Measurements from ENCODE around the gene LARGE2.
"Not testable (repeated sequence)": the region's sequence is repeated elsewhere in the genome, so short reads cannot be mapped to it uniquely, and the experiment has no call there.

LARGE2 gene

DNA sequence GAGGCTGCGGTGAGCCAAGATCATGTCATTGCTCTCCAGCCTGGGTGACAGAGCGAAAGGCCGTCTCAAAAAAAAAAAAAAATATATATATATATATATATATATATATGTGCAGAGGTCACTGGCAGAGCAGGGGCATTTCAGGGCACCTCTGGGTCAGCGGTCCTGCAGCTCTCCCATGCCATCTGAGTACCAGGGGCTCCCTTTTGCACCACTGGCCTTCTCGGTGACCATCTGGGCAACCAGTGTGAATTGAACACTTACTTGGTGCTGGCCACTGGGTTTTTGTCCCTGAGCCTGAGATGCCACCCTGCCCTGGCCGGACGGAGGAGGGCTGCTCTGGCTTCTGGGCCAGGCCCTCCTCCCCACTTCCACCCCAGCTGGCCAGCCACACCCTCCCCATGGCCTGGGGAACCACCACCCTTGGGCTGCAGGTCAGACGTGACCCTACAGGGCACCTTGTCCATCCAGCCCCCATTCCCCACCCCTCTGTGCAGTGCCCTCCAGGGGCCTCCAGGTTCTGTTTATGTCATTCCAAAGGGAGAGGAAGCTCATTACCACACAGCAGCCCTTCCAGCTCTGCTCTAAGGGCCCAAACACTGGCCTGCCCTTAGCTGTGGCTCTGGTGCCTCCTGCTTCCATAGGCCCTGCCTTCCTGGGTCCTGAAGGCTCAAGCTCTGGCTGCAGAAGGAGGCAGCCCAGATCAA, 26.8 kb upstream of the LARGE2 start:
- DNase-seq (ENCODE audit: low read depth in 1 of 2, low spot score in 1 of 2) = no peak

DNA sequence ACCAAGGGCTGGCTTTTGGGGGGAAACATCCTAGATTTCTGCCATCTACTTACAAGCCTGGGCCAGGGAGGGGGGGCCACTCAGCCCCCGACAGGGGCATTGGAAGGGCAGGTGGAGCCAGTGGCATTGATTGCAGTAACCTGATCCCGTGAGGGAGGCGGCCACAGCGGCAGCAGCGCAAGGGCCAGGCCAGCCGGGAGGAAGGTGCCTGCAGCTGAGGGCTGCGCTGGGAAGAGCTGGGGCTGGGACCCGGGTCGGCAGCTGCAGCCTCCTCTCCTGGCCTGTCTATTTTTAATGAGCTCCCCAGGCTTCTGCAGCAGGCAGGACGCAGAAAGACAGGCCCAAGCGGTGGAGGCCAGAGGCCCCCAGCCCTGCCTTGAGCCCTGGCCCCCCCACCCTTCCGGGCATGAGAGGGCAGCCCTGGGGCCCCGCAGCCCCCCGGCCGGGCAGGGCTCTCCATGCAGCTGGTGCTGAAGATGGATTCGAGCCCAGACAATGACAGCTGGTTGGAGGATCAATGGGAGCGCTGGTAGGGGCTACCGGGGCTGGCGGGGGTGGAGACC, 26.0 kb upstream of the LARGE2 start:
- DNase-seq (ENCODE audit: low read depth in 1 of 2, low spot score in 1 of 2) = no peak

DNA sequence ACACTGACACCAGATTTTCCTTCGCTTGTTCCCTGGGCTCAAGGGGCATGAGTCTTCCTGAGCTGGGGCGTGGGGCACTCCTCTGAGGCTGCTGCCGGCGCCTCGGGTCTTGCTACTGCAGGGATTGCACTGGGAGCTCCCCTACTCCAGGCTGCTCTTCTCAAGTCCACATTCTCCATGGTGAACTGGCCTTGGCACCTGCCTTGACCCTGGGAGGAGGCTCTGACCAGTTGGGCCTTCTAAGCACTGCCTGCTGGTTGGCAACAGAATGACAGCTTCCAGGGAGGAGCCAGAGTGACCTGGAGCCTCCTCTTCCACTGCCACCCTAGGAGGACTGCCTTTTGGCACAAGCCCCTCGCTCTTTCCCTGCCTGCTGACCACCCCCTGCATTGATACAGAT, 24.9 kb upstream of the LARGE2 start:
- no peak for DNase-seq (ENCODE audit: low read depth in 1 of 2, low spot score in 1 of 2)

DNA sequence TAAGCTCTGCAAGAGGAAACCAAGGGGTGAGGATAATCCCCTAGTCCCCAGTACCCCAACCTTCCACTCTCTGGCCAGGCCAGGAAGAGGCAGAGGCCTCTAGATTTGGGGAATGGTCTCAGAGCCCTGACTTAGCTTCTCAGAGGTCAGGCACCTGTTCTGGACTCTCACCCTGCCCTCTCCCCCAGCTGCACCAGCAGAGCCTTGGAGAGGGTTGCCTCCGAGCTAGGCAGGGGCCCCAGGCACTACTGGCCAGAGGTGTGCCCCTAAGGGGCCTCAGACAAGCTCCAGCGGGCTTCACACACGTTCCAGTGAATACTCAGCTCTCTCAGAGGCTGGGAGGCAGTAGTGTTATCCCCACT, 23.4 kb upstream of the LARGE2 start:
- no peak for DNase-seq (ENCODE audit: low read depth in 1 of 2, low spot score in 1 of 2)

DNA sequence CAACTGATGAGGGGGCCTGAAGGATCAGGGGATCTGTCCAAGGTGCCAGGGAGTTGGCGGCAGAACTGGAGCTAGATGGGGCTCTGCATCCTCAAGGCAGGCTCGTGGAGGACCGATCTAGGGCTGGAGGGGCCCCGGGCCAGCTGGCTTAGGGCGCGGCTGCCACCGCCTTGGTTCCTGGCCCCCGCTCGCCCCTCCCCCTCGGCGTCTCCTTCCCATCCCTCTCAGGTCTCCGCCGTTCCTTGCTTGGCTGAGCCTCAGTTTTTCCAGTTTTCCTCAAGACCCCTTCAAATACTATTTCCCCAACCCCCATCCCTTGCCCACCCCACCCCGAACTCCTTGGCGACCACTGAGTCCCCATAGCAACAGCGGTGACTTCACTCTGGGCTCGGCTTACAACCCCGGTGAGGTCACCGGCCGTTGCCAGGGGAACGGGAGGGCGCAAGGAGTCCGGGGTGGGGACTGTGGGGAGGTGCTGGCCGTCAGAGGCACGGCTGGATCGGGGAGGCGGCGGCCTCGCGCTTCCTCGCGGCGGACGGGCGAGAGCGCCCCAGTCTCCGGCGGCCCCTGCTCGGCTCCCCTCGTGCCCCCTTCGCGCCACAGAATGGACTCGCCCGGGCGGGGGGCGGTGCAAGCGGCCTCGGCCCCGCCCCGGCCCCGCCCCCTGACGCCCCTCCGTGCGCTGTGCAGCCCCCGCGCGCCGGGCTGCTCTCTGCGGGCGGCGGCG, 22.8 kb upstream of the LARGE2 start:
- peak in 1 of 2 donors; percentile 45 for DNase-seq (ENCODE audit: low read depth in 1 of 2, low spot score in 1 of 2)

DNA sequence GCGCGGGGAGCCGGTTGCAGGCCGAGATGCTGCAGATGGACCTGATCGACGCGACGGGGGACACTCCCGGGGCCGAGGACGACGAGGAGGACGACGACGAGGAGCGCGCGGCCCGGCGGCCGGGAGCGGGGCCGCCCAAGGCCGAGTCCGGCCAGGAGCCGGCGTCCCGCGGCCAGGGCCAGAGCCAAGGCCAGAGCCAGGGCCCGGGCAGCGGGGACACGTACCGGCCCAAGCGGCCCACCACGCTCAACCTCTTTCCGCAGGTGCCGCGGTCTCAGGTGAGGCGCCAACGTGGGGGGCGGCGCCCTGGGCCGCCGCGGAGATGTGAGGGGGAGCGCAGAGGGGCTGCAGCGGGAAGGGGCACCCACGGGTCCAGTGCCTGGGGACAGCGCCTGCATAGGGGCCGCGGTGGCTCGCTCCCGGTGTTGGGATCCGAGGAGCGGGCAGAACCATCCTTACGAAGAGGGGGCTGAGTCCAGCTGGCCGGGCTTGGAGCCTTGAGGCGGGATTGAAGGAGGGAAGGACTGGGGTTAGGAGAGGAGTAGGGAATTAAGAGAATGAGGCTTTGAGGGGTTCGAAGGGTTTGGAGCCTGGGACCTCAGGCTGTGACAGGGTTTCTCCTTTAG, 22.2 kb upstream of the LARGE2 start:
- not testable (repeated sequence) for DNase-seq (ENCODE audit: low read depth in 1 of 2, low spot score in 1 of 2)

DNA sequence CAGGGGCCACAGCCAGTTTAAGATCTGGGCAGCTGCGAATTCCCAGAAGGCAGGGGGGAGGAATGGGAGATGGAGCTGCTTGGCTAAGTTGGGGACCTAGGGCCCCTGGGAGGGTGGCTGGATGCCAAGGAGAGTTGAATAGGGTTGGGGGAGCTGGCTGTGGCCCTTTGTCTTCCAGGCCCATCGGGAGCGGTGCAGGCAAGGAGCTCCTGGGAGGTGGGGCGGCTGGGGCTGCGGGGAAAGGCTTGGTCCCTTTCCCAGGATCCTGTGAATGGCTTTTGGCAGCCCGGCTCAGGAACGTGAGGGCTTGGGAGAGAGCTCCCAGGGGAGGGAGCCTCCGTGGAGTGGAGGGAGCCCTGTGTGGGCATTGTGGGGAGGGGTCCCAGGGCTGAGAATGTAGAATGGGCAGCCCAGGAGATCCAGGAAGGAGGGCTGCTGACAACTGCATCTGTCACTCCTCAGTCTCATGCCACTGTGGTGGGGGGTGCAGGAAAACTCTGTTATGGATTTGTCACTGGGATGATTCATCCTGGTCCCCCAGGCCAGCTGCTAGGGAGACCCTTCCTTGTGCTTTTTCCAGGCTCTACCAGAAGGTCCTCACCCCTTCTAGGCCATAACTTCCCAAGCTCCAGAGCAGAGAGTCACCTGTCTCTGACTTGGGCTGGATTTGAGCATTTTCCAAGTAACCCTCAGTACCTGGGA, 21.4 kb upstream of the LARGE2 start:
- DNase-seq (ENCODE audit: low read depth in 1 of 2, low spot score in 1 of 2) = no peak

DNA sequence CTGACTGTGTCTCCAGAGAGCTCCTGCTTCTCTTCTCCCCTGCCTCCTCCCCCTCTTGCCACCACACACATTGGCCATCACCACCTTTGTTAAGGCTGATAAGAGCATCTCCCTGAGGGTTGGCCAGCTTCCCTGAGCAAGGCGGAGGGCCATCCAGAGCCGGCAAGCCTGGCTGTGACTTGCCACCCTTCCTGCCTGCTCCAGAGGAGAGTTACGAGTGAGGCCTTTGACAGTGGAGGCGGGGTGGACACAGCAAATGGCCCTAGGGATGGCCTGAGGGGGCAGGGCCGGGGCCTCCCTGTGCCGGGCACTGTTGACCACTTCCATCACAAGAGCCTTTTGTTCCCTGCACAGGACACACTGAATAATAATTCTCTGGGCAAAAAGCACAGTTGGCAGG, 20.8 kb upstream of the LARGE2 start:
- no peak for DNase-seq (ENCODE audit: low read depth in 1 of 2, low spot score in 1 of 2)

DNA sequence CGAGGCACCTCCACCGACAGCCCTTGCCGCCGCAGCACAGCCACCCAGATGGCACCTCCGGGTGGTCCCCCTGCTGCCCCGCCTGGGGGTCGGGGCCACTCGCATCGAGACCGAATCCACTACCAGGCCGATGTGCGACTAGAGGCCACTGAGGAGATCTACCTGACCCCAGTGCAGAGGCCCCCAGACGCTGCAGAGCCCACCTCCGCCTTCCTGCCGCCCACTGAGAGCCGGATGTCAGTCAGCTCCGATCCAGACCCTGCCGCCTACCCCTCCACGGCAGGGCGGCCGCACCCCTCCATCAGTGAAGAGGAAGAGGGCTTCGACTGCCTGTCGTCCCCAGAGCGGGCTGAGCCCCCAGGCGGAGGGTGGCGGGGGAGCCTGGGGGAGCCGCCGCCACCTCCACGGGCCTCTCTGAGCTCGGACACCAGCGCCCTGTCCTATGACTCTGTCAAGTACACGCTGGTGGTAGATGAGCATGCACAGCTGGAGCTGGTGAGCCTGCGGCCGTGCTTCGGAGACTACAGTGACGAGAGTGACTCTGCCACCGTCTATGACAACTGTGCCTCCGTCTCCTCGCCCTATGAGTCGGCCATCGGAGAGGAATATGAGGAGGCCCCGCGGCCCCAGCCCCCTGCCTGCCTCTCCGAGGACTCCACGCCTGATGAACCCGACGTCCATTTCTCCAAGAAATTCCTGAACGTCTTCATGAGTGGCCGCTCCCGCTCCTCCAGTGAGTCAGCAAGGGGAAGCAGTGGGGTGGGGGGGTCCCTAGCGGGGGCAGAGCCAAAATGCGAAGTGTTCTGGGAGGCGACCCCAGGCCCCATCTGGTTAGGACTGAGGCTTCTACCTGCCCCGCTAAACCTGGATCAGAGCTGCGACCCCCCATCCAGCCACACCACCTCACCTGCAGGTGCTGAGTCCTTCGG, 19.7 kb upstream of the LARGE2 start:
- DNase-seq (ENCODE audit: low read depth in 1 of 2, low spot score in 1 of 2) = no peak

DNA sequence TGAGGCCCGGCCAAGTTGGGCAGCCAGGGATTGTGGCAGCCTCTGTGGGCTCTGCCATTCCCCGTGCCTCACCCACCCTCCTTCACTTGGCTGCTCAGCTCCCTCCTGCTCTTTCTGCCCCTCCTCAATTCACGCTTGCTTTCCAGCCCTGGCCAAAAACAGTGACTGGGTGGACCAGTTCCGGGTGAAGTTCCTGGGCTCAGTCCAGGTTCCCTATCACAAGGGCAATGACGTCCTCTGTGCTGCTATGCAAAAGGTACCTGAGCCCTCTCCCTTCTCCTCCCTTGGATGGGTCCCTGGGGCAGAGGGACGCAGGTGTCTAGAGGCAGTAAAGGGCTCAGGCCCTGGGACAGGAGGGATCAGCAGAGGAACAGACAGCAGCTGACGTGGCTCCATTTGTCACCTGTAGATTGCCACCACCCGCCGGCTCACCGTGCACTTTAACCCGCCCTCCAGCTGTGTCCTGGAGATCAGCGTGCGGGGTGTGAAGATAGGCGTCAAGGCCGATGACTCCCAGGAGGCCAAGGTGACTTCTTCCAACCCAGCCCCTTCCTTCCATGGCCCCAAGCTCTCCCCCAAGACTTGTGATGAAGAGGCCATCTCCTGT, 18.0 kb upstream of the LARGE2 start:
- DNase-seq (ENCODE audit: low read depth in 1 of 2, low spot score in 1 of 2) = no peak

DNA sequence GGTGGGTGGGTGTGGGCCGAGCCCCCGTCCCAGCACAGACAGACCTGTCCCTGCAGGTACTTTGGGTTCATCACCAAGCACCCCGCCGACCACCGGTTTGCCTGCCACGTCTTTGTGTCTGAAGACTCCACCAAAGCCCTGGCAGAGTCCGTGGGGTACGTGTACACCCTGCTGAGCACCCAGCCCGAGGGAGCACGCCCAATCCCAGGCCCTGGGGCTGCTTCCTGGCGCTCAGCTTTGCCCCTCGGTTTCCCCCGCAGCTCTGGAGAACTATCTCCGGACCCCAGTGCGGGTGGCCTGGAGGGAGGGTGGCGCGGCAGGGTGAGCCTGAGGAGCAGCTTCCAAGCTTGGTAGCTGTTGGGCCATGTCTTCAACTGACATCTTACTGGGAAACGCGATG, 17.4 kb upstream of the LARGE2 start:
- DNase-seq (ENCODE audit: low read depth in 1 of 2, low spot score in 1 of 2) = no peak

DNA sequence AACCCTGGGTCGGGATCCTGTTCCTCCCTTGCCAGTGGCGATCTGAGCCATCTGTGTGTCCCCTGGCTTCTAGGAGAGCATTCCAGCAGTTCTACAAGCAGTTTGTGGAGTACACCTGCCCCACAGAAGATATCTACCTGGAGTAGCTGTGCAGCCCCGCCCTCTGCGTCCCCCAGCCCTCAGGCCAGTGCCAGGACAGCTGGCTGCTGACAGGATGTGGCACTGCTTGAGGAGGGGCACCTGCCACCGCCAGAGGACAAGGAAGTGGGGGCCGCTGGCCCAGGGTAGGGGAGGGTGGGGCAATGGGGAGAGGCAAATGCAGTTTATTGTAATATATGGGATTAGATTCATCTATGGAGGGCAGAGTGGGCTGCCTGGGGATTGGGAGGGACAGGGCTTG, 16.9 kb upstream of the LARGE2 start:
- DNase-seq (ENCODE audit: low read depth in 1 of 2, low spot score in 1 of 2) = not testable (repeated sequence)

DNA sequence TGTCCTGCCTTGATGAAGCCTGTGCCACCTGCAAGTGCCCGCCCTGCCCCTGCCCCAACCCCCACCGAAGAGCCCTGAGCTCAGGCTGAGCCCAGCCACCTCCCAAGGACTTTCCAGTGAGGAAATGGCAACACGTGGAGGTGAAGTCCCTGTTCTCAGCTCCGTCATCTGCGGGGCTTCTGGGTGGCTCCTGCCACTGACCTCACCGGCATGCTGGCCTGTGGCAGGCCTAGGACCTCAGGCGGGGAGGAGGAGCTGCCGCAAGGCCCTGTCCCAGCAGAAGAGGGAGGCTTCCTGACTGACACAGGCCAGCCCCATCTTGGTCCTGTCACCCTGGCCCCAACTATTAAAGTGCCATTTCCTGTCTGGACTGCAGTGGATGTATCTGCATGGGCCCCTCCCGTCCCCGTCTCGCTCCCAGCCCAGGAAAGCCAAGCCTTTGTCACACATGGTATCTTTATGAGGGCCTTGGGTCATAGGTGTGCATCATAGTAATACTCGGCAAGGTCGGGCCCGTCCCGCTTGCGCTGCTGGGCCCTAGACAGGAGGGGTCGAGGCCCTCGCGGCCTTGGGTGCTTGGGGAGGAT, 16.3 kb upstream of the LARGE2 start:
- DNase-seq (ENCODE audit: low read depth in 1 of 2, low spot score in 1 of 2) = no peak

DNA sequence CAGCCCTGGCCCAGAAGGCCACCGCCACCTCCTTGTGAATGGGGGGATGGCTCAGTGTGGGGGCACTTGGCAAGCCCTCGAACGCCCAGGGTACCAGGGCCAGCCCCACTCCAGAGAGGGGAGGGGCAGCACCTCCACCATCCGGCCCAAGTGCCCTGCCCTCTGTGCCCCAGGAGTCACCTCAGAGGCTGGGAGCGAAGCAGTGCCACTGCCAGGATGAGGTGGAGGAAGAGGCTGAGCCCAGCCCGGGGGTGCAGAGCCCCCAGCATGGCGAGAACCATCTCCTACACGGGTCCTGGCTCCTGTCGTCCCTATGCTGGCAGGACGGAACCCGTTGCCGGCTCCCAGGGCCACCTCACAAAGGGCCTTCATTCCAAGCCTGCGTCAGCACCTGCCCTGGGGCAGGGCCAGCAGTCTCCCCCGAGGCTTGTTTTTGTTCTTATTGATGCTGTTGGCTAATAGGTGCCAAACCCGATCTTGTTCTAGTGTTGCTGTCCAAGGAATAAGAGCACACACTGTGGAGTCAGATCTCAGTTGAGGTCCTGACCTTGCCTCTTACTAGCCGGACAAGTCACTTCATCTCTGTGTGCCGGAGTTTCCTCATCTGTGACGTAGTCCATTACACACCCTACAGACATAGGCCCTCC, 15.4 kb upstream of the LARGE2 start, which contains the start of gene FREY1:
FREY1 (minus strand) TSS at position 307 of the 647 bp plus-strand sequence; CDS start at position 281, 26 bp downstream.
- DNase-seq (ENCODE audit: low read depth in 1 of 2, low spot score in 1 of 2) = no peak

DNA sequence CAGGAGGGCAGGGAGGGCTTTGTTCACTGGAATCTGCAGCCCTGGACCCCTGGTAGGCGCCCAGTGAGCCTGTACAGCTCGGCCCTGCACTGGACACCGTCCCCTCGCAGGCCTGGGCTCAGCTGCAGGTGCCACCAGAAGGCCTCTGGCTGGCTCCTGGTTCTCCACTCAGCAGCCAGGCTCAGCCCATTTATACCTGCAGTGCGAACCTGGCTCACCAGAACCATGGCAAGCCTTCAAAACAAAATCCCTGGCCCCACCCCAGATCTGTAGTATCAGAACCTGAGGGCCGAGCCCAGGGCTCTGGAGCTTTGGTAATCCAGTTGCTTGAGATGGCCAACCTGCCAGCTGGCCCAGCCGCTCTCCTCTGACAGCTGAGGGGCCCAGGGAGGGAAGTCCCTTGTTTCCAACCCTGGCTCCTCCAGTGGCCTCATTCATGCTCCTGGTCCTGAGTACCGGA, 14.5 kb upstream of the LARGE2 start:
- DNase-seq (ENCODE audit: low read depth in 1 of 2, low spot score in 1 of 2) = no peak

DNA sequence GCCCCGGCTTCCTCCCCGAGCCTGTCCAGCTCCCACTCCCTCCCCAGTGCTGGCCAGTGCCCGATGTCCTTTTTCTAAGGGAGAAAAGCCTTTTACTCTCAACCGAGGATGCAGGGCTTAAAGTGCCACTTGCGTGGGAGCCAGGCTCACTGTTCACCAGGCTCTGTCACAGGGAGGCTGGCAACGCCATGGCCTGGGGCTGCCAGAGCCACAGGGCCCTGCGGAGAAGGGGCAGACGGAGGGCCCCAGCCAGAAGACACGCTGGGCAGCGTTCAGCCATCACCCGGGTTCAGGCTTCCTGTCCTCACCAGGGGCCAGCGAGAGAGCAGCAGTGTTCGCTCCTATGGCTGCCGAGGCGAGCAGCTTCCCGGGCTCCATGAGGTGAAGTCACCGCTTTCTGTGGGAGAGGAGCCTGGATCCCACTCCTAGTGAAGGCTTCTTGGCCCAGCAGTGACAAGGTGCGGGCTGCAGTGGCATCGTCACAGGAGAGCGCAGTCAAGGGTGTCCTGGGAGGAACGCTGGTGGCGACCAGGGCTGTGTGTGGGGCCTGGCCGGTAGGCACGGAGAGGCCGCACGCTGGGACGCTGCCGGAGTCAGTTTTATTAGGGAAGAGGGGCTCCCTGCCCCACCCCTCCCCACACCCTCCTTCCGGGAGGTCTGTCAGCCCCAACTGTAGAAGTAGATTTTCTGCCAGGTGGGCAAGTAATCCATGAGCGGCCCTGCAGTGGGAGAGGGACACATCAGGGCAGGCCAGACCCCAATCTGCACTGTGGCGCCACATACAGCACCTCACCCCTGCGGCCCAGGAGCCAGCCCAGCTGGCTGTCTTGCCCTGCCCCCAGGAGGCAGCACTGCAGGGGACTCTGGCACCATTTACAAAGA, 12.6 kb upstream of the LARGE2 start:
- no peak for DNase-seq (ENCODE audit: low read depth in 1 of 2, low spot score in 1 of 2)

DNA sequence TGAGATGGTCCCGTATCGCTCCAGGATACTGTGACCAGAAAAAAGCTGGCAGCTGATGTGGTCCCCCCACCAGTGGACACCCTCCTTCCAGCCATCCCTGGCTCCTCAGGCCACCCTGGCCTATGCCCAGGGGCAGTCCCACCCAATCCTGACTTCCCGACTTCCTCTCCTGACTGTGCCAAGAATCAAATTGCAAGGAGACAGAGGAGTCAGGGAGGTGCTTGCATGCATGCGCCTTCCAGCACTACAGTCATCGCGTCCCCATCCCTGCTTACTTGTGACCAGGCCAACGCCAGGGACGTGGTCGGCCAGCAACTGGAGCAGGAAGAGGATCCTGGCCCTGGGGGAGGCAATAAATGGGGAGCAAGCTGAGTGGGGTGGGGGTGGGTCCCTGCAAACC, 11.8 kb upstream of the LARGE2 start:
- no peak for DNase-seq (ENCODE audit: low read depth in 1 of 2, low spot score in 1 of 2)

DNA sequence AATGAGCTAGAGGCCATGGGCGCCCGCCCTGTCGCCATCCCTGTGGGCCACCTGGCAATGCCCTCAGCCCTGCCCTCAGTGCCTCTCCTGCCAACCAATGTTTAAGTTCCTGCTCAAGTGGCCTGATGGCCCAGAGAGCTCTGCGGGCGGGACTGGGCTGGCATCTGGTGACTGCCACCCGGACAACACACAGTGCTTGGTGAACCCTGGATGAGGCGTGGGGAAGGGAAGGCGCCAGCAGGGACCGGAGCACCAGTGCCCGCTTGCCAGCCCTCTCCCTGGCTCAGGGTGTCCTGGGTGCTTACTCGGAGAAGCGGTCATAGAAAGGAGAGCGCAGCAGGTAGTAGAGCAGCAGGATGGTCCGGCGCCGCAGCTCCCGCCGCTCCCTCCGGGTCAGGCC, 8.9 kb upstream of the LARGE2 start:
- DNase-seq (ENCODE audit: low read depth in 1 of 2, low spot score in 1 of 2) = no peak

All from activated T-helper 1 cell treated with anti-CD3 and anti-CD28 coated beads, Interleukin-2, amount 50 U/mL, for 16 hours (primary cell).